Measurements from ENCODE around the gene ANKRD62.
"Not testable (repeated sequence)": the region's sequence is repeated elsewhere in the genome, so short reads cannot be mapped to it uniquely, and the experiment has no call there.

ANKRD62 gene

DNA sequence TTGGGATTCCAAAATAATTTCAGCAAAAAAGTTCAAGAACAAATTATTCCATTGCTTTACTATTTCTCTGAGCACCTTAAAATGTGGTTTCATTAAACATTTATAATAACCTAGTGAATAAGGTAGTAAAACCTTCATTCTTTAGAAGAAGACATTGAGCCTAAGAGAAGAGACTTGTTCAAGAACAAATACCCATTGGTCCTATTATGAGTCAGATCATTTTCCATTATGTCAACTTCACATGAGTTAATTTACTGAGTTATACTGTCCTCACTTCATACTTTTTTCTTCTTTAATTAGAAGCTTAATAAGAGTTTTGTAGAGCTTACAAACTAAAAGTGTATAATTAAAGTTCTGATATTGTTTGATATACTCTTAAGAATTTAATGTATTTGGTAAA lies 5.5 kb downstream of the ANKRD62 start:
- no peaks in the 10 kb centered on the region for H3K9me3 Mint-ChIP-seq
- H3K4me3 Mint-ChIP-seq, result no peak overlapping the region
- DNase-seq (ENCODE audit: low spot score in 2 of 2) (no peak), ATAC-seq (ENCODE audit: low read depth) (no peak)
- H3K4me1 Mint-ChIP-seq, result no peaks in the 10 kb centered on the region
- no peaks in the 10 kb centered on the region for H3K36me3 Mint-ChIP-seq
- H3K27ac Mint-ChIP-seq, result no peak overlapping the region
- H3K27me3 Mint-ChIP-seq, result no peaks in the 10 kb centered on the region

DNA sequence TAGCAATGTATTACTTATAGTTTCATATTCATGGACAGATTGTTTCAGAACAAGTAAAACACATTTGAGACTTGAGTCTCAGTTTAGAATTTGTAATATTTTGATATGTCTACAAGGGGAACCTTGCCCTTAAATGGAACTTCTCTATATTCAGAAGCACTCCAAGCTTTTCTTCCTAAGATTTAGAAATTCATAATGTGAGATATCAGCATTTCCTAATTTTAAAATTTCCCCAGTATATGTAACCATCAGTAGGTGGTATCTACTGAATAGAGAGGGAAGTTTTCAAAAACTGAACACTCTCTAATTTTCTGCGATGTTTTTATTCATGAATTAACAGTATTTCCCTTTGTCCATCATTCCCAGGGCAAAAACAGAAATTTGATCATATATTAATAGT lies 7.6 kb downstream of the ANKRD62 start:
- ATAC-seq (ENCODE audit: low read depth) (no peak), DNase-seq (ENCODE audit: low spot score in 2 of 2) (no peak)
- no peaks in the 10 kb centered on the region for H3K4me1 Mint-ChIP-seq
- H3K9me3 Mint-ChIP-seq, result no peaks in the 10 kb centered on the region
- H3K4me3 Mint-ChIP-seq, result no peak overlapping the region
- H3K27me3 Mint-ChIP-seq, result no peaks in the 10 kb centered on the region
- no peak overlapping the region for H3K27ac Mint-ChIP-seq
- no peaks in the 10 kb centered on the region for H3K36me3 Mint-ChIP-seq

DNA sequence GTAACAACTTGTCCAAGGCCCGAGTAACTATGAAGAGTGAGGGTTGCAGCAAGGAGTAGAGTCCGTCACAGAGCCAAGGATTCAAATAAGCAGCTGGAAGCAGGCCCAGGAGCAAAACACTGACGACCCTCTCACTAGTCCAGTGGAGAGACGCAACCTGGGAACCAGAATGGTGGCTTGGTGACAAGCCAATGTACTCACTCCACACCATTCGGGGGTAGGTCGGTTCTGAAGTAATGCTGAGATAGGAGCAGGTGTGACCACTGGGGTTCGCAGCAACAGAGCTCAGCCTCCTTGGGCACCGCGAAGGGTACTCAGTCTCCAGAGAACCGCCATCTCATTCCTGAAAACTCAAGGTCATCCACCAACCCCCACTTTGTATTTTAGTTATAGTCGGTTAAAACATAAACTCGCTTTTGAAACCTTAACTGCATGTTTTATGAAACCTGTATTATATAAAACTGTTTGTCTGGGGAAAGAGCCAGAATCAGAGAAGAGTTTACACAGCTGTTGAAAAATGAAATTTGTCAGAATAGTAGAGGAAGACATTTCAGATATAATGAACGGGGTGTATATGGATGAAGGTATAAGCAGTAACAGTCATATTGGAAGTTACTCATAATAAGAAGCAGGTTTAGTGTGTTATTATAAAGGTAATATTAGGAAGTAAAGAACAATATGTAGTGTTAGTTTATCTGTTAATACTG lies 8.6 kb downstream of the ANKRD62 start:
- Mint-ChIP-seq H3K9me3 (no peaks in the 10 kb centered on the region), H3K4me1 (no peaks in the 10 kb centered on the region), H3K4me3 (no peak overlapping the region), H3K36me3 (no peaks in the 10 kb centered on the region), H3K27me3 (no peaks in the 10 kb centered on the region), H3K27ac (no peak overlapping the region)
- ATAC-seq (ENCODE audit: low read depth) (no peak), DNase-seq (ENCODE audit: low spot score in 2 of 2) (no peak)

DNA sequence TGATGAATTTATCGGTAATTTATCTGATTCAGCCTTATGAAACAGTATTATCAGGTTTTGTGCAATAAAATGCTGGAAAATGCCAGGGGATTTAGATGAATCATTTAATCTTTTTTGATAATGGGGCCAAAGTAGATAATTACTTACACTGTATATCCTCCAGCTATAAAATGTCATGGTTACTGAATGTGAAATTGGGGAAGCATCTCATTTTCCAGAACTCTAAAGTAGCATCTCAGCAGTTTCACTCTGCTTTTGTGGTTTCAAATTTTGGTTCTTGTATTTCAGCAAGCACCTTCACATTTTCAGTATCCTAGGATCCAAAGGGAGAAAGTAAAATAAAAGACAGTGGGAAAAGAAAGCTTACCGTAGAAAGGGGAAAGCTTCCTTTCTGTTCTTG lies 12.8 kb downstream of the ANKRD62 start:
- Mint-ChIP-seq H3K27ac (no peak overlapping the region), H3K4me1 (no peaks in the 10 kb centered on the region), H3K9me3 (peaks cover 3% of the 10 kb centered on the region), H3K4me3 (no peak overlapping the region), H3K27me3 (peaks cover 10% of the 10 kb centered on the region), H3K36me3 (no peaks in the 10 kb centered on the region)
- DNase-seq (ENCODE audit: low spot score in 2 of 2), result no peak
- no peak for ATAC-seq (ENCODE audit: low read depth)

DNA sequence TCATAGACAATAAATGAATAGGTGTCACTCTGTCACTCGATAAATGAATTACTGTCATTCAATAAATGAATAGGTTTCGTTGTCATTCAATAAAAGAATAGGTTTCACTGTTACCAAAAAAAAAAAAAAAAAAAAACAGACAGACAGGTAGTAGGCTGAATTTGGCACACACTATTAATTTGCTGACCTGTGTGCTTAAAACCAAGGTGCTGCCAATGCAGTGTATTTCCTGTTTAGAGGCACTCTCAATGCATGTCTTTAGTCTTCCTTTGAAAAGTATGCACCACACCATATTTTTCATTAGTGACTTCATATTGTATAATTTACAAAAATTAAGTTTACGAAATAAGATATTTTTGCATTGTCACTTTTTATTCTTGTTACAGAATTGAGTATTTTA lies 16.2 kb downstream of the ANKRD62 start:
- Mint-ChIP-seq H3K4me1 (no peaks in the 10 kb centered on the region), H3K27me3 (peaks cover 10% of the 10 kb centered on the region), H3K9me3 (peaks cover 3% of the 10 kb centered on the region), H3K4me3 (no peak overlapping the region), H3K36me3 (no peaks in the 10 kb centered on the region), H3K27ac (no peak overlapping the region)
- DNase-seq (ENCODE audit: low spot score in 2 of 2) (no peak), ATAC-seq (ENCODE audit: low read depth) (no peak)

DNA sequence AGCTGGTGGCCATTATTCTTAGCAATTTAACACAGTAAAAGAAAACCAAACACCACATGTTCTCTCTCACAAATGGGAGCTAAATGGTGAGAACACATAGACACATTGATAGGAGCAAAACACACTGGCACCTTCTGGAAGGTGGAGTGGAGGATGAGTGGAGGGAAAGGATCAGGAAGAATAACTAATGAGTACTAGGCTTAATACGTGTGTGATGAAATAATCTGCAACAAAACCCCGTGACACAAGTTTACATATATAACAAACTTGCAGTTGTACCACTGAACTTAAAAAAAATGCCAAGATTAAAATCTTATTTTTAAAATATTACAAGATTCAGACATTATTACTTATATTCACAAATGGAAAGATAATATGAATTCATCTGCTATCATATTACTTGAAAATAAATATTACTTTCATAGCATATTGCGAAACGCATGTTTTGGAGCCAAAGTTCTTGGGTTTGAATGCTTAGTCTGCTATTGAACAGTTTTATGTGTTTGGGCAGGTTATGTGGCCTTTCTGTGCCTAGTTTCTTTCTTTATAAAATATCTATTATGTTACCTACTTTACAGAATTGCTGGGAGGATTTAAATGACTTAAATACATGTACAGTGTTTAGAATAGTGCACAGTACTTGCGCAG lies 20.5 kb downstream of the ANKRD62 start:
- Mint-ChIP-seq H3K36me3 (no peaks in the 10 kb centered on the region), H3K9me3 (peaks cover 2% of the 10 kb centered on the region), H3K4me1 (no peaks in the 10 kb centered on the region), H3K27ac (no peak overlapping the region), H3K4me3 (no peak overlapping the region), H3K27me3 (peaks cover 5% of the 10 kb centered on the region)
- DNase-seq (ENCODE audit: low spot score in 2 of 2) (no peak), ATAC-seq (ENCODE audit: low read depth) (no peak)

DNA sequence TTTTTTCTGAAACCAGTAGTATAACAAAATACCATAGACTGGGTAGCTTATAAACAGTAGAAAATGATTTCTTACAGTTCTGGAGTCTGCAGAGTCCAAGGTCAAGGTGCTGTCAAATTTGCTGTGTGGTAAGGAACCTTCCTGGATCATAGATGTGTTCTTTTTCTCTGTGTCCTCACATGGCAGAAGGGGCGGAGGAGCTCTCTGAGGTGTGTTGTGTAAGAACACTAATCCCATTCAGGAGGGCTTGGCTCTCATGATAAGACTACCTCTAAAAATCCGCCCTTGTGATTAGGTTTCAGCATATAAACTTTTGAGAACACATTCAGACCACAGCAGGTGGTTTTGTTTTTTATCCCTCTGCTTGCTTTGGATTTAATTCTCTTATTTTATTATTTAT lies 25.7 kb downstream of the ANKRD62 start:
- ATAC-seq (ENCODE audit: low read depth), result no peak
- Mint-ChIP-seq H3K4me1 (no peaks in the 10 kb centered on the region), H3K4me3 (no peak overlapping the region), H3K27me3 (peaks cover 5% of the 10 kb centered on the region), H3K27ac (no peak overlapping the region), H3K9me3 (no peaks in the 10 kb centered on the region), H3K36me3 (no peaks in the 10 kb centered on the region)
- DNase-seq (ENCODE audit: low spot score in 2 of 2), result no peak

DNA sequence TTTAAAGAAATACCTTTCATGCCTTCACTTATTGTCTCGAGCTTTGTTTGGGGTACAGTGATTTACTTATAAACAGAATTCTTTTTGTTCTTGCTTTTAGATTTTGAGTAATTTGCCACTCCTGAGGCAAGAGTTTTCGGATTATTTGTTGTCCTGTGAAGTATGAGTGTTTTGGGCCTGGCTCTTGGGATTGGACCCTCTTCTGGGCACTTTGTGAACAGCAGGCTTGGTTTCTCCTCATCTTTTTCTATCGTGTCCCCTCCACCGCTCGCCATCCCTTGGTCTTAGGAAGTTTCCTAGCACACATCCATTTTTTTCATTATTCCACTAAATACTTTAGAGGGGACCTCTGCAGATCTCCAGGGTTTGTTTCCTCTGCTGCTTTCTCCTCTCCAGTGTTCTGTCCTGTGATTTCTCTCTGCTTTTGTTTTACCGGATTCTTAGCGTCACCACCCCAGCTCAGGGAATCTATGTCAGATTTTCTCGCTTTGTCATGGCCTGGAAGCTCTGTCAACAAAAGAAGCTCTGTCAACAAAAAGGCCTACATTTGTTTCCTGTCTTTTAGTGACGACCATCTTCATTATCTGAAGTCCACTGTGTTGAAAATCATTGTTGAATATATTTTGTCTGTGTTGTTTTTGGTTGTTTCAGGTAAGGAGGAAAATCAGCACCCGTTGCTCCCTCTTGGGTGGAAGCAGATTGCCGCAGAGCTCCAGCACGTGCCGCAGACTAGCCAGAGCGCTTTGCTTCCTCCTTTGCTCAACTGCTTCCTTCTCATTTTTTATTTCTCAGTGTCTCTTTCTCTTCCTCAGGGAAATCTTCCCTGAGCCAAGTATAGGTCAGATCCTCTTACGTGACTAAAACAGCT lies 27.8 kb downstream of the ANKRD62 start:
- no peak overlapping the region for H3K4me3 Mint-ChIP-seq
- H3K9me3 Mint-ChIP-seq, result no peaks in the 10 kb centered on the region
- H3K36me3 Mint-ChIP-seq, result no peaks in the 10 kb centered on the region
- DNase-seq (ENCODE audit: low spot score in 2 of 2) (no peak), ATAC-seq (ENCODE audit: low read depth) (no peak)
- peaks cover 11% of the 10 kb centered on the region for H3K27me3 Mint-ChIP-seq
- no peaks in the 10 kb centered on the region for H3K4me1 Mint-ChIP-seq
- no peak overlapping the region for H3K27ac Mint-ChIP-seq

DNA sequence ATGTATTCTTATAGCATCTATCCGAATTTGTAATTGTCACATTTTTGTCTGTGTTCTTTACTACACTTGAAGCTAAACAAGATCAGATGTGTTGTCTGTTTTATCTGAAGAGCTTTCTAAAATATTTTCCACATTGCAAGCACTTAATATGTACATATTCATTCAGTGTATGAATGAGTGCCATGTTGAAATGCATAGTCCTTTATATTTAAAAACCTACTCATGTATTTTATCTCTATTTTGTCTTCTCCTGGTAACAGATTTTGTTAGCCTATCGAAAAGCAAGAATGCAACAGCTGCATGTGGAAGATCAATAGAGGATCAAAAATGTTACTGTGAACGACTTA lies 28.4 kb downstream of the ANKRD62 start:
- ATAC-seq (ENCODE audit: low read depth); H3K36me3 Mint-ChIP-seq; H3K4me1 Mint-ChIP-seq; H3K27ac Mint-ChIP-seq; DNase-seq (ENCODE audit: low spot score in 2 of 2); H3K4me3 Mint-ChIP-seq; H3K9me3 Mint-ChIP-seq: not testable (repeated sequence)
- H3K27me3 Mint-ChIP-seq, result peaks cover 12% of the 10 kb centered on the region

DNA sequence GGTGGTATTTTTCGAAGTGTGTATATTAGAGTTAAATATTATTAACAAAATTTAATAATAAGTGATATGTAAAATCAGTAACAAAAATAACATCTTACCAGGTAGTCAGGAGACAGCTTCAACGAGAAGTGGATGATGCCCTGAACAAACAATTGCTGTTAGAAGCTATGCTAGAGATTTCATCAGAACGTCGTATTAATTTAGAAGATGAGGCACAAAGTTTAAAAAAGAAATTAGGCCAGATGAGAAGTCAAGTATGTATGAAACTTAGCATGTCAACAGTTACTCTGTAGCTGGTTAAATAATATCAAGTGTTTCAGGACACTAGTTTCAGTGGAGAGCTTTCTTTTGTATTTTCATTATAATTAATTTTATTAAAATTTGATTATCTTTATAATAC lies 34.0 kb downstream of the ANKRD62 start:
- H3K4me3 Mint-ChIP-seq; H3K9me3 Mint-ChIP-seq; ATAC-seq (ENCODE audit: low read depth); H3K36me3 Mint-ChIP-seq; H3K4me1 Mint-ChIP-seq; H3K27ac Mint-ChIP-seq; DNase-seq (ENCODE audit: low spot score in 2 of 2): not testable (repeated sequence)
- H3K27me3 Mint-ChIP-seq, result peaks cover 14% of the 10 kb centered on the region

DNA sequence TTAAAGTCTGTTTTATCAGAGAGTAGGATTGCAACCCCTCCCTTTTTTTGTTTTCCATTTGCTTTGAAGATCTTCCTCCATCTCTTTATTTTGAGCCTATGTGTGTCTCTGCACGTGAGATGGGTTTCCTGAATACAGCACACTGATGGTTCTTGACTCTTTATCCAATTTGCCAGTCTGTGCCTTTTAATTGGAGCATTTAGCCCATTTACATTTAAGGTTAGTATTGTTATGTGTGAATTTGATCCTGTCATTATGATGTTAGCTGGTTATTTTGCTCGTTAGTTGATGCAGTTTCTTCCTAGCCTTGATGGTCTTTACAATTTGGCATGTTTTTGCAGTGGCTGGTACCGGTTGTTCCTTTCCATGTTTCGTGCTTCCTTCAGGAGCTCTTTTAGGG lies 45.2 kb downstream of the ANKRD62 start:
- DNase-seq (ENCODE audit: low spot score in 2 of 2); H3K9me3 Mint-ChIP-seq; H3K4me1 Mint-ChIP-seq; H3K27me3 Mint-ChIP-seq; H3K36me3 Mint-ChIP-seq; H3K4me3 Mint-ChIP-seq; H3K27ac Mint-ChIP-seq; ATAC-seq (ENCODE audit: low read depth): not testable (repeated sequence)

DNA sequence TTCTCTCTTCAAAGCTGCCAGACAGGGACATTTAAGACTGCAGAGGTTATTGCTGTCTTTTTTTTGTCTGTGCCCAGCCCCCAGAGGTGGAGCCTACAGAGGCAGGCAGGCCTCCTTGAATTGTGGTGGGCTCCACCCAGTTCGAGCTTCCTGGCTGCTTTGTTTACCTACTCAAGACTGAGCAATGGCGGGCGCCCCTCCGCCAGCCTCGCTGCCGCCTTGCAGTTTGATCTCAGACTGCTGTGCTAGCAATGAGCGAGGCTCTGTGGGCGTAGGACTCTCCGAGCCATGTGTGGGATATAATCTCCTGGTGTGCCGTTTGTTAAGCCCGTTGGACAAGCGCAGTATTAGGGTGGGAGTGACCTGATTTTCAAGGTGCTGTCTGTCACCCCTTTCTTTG lies 47.2 kb downstream of the ANKRD62 start:
- not testable (repeated sequence) for H3K27me3 Mint-ChIP-seq, H3K4me1 Mint-ChIP-seq, H3K27ac Mint-ChIP-seq

DNA sequence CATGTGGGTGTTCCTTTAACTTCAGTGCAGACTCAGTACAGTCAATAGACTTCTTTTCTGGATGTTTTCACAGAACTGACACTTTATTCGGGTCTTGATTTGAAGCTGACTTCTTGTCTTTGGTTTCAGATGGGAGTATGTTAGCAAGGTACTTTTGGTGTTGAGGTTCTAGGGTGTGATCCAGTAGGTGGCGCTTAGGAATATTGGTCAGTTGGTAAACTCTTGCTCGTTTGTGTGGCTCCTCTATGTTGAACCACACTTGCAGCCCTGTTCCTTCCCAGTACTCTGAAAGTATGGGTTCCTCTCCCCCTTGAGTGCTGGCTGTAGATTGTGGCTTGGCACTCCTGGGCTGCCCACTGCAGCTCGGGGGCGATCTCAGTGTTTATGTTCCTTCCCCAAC lies 48.1 kb downstream of the ANKRD62 start:
- not testable (repeated sequence) for H3K36me3 Mint-ChIP-seq; DNase-seq (ENCODE audit: low spot score in 2 of 2); H3K27ac Mint-ChIP-seq; H3K4me1 Mint-ChIP-seq; H3K27me3 Mint-ChIP-seq; H3K9me3 Mint-ChIP-seq; H3K4me3 Mint-ChIP-seq; ATAC-seq (ENCODE audit: low read depth)

More for the DNA sequence above, 47.2 kb downstream of the ANKRD62 start:
- ATAC-seq (ENCODE audit: low read depth); DNase-seq (ENCODE audit: low spot score in 2 of 2); H3K9me3 Mint-ChIP-seq; H3K36me3 Mint-ChIP-seq; H3K4me3 Mint-ChIP-seq: not testable (repeated sequence)

DNA sequence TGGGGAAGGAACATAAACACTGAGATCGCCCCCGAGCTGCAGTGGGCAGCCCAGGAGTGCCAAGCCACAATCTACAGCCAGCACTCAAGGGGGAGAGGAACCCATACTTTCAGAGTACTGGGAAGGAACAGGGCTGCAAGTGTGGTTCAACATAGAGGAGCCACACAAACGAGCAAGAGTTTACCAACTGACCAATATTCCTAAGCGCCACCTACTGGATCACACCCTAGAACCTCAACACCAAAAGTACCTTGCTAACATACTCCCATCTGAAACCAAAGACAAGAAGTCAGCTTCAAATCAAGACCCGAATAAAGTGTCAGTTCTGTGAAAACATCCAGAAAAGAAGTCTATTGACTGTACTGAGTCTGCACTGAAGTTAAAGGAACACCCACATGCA lies 55.8 kb downstream of the ANKRD62 start:
- not testable (repeated sequence) for H3K9me3 Mint-ChIP-seq; H3K4me1 Mint-ChIP-seq; ATAC-seq (ENCODE audit: low read depth)

More for the DNA sequence above, 55.8 kb downstream of the ANKRD62 start:
- H3K27me3 Mint-ChIP-seq; H3K27ac Mint-ChIP-seq; DNase-seq (ENCODE audit: low spot score in 2 of 2); H3K36me3 Mint-ChIP-seq; H3K4me3 Mint-ChIP-seq: not testable (repeated sequence)

Measured in memory B cell (primary cell).